GM18907 (cell line): ENCODE results near the gene STK39.
A peak's percentile ranks its signal among the peaks of the same experiment; 100 is the strongest.

Experiments
- ATAC-seq: cut with Tn5 transposase; IDR thresholded peaks from one replicate; pipeline ENCODE4 v1.9.1; 2021; ENCODE audit warnings: mild to moderate bottlenecking, moderate library complexity; ENCODE audit not compliant: unreplicated experiment

Gene STK39

DNA sequence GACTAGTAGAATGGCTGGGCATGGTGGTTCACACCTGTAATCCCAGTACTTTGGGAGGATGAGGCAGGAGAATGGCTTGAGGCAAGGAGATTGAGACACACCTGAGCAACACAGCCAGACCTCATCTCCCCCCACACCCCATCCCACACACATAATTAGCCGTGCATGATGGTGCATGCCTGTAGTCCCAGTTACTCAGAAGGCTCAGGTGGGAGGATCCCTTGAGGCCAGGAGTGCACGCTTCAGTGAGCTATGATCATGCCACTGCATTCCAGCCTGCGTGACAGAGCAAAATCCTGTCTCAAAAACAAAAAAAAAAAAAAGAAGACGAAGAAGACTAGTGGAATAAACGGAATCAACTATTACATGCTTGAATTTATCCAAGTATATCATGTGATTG is 150.0 kb downstream of the STK39 start:
- no peak for ATAC-seq

DNA sequence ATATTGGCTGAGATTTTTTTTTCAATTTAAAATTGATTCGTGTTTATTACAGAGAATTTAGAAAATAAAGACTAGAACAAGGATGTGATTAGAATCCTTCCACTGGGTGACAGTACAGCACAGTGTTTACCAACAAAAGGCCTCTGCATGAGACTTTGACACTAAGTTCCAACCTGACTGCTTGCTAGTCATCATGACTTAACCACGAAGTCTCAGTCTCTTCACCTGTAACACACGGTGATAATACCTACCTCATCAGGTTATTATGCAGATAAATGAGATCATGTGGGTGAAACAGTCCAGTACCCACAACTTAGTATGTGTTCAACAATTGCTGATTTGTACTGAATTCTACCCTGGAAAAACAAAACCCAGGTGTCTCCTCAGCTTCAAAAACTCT is 151.2 kb downstream of the STK39 start:
- no peak for ATAC-seq

DNA sequence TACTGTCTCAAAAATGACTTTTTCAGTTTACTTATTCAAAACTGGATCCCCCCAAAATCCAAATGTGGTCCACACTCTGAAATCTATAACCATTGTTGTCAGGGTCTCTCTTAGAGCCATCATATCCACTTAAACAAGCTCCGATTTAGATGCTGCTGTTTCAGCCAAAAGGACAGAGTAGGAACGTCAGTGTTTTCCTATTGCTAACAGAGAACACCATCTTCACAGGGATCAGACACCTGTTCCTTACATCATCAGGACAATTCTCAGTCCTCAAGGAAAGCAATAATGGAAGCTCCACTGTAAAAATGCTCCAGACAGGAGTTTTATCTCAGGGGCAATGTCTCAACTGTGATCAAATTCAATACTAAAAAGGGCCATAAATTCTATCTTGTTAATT is 155.4 kb downstream of the STK39 start:
- no peak for ATAC-seq

DNA sequence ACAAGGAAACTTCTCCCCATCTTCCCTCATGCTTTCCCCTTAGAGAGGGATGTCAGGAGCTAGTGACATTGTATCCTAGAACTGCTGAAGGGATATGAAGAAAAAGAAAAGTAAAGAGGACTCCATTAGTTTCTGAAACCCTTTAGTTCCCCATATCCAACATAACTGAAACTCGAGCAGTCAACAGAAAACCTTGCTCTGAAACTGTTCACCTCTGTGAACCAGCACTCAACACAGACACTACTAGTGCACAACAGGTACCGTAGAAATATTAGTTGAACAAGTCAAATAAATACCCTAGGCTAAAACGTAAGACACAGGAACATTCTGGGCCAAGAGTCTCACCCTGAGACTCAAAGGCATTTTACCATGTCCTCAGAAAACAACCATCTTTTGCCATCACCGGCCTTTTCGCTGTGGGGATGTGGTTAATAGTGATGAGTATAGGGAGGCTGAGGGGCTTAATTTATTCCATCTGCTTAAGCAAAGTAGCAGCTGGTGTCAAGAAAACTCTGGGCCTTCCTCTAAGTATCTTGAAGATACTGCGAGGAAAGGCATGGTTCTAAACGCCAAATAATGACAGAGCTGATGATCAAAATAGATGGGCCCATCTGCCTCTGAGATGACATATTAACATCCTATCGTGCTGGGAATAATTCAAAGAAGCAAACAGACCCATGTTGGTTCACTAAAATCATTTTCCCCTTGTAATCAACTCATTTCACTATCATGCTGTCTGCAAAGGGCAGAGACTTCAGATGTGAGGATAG is 156.8 kb downstream of the STK39 start:
- peak; percentile 92 for ATAC-seq

- peak; percentile 45 for ATAC-seq
These were observed 158.2 kb downstream of the STK39 start for GRCh38 chr2:168089200-168089599.

DNA sequence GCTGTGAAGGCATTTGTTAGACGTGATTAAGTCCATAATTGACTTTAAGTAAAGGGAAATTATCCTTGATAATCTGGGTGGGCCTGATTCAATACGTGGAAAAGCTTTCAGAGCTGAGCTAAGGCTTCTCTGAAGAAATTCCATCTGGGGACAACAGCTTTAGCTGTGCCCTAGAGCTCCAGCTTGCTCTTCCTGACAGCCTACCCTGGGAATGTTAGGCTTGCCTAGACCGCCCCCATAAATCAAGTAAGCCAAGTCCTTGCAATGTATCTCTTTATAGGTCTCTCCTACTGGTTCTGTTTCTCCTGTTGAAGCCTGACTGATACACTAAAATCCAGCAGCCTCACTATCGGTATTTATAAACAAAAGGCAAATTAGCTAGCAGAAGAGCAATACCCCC is 160.0 kb downstream of the STK39 start:
- ATAC-seq = no peak

DNA sequence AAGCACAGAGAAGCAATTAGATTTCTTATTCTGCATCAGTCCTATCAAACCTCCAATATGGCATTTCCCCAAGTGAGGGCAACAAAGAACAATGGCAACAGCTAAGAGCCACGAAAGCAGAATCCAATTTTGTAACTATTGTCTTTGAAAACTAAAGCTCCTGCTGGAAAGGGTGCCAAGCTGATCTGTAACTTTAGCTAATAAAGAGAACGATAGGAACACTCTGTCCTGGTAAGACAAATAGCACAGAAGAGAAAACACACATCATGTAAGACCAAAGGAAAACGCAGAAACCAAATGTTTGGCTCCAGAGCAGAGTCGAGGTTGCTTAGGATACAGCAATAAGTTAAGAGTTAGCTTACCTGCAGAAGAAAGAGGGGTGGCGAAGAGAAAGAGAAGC is 160.5 kb downstream of the STK39 start:
- no peak for ATAC-seq

GRCh38 chr2:168085801-168086361 is 161.5 kb downstream of the STK39 start:
- no peak for ATAC-seq

- ATAC-seq = no peak
These were observed 163.1 kb downstream of the STK39 start for GRCh38 chr2:168084288-168084687.

DNA sequence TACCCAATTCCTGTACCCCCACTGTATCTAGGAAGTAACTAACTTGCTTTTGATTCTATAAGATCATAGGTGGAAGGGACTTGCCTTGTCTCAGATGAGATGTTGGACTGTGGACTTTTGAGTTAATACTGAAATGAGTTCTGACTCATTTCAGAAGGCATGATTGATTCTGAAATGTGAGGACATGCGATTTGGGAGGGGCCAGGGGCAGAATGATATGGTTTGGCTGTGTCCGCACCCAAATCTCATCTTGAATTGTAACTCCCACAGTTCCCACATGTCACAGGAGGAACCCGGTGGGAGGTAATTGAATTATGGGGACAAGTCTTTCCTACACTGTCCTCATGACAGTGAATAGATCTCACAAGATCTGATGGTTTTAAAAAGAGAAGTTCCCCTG is 165.9 kb downstream of the STK39 start:
- peak; percentile 70 for ATAC-seq

- no peak for ATAC-seq
These were observed 168.2 kb downstream of the STK39 start for GRCh38 chr2:168079236-168079635.

- ATAC-seq = no peak
These were observed 170.7 kb downstream of the STK39 start for GRCh38 chr2:168076731-168077130.

DNA sequence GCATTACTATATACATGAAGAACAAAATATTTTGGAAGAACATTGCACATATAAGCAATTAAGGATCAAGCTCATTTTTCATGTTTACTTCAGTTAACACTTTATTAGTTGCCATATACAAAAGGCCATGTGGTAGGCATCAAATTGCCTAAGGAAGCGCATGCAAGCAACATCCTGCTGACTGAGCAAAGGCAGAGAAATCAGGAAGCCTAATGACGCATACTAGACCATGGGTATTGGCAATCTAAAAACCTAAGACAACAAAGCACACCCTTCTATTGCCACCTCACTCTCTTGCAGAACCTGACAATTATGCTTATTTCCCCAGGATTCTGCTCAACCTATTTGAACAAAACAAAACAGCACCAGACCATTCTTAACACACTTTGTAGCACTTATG is 171.9 kb downstream of the STK39 start:
- no peak for ATAC-seq

DNA sequence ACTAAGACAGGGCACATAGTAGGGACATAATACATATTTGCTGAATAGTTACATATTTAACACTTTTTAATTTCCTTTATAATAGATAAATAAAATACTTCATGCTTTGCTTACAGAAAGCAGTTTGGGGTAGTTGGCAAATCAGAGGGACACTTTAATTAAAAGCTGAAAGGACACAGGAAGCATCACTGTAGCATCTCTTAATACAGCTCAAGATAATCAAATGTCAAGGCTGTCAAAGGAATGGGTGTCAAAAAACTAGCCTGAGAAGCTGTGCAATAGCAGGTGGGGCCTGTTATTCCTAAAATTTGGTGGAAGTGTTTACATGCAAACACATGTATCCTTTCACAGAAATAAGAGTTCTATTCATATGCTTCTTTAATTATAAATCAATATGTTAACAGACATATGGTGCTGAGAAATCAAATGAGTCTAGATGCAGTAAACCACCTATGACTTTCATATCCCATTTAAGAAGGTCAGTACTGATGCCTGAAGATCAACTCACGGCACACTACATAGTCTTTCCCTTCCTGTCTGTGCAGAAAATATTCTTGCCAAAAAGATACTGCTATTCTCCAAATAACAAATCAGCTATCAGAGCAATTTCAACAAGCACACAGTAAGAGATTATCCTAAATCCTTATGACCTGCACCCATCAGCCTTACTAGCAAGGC is 174.6 kb downstream of the STK39 start:
- no peak for ATAC-seq

- no peak for ATAC-seq
These were observed 183.1 kb downstream of the STK39 start for GRCh38 chr2:168064011-168064998.

GRCh38 chr2:168062936-168063335 is 184.5 kb downstream of the STK39 start:
- ATAC-seq = no peak

GRCh38 chr2:168062054-168062453 is 185.3 kb downstream of the STK39 start:
- ATAC-seq = no peak

DNA sequence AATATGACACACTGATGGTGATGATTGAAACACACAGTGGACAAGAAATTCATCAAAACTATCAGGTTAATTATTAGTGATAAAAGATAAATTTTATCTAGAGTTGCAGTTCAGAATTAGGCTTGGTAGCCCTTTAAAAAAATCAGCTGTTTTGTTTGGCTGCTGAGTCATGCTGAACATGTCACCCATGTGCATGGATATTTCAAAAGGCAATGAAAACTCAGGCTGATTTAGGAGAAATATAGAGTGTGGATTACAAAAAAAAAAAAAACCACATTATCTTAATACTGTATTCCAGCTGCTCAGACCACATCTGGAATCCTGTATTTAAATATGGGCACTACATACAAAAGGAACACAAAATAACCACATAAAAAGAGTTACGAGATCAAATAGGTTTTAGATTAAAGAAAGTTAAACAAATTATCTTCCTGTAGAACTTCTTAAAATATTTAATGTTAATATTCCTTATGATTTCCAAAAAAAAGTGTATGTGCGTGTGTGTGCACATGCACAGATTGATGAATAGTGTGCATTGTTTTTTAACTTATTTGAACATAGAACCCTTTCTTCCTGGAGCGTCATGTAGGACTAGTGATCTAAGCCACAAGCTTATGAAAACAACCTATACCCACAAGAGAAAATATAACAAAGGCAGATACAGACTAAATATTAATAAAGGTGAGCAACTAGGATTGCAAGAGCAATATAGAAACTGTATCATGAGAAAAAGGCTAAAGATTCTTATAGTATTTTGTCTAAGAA is 186.2 kb downstream of the STK39 start:
- no peak for ATAC-seq

- ATAC-seq = no peak
These were observed 187.6 kb downstream of the STK39 start for GRCh38 chr2:168059758-168060157.

- ATAC-seq = no peak
These were observed 188.7 kb downstream of the STK39 start for GRCh38 chr2:168058675-168059074.
